ENCODE data around the gene MRPL14. TPM values are rescaled to one million over a fixed set of nuclear protein-coding genes. Genes with fewer than 3 reads are reported as not detected.
"Not testable (repeated sequence)": the region's sequence is repeated elsewhere in the genome, so short reads cannot be mapped to it uniquely, and the experiment has no call there.

Gene MRPL14
- total RNA-seq, 4 donors from 2014 or later, result 100 to 180 (median 152) TPM

- intact Hi-C loops (cut with DNase I; ENCODE audit: low total_unique reads) (loop anchor here (5.0 kb wide), 2 partner anchors 38 to 243 kb away; no protein-coding TSS in a partner anchor), in situ Hi-C loops (cut with MboI; ENCODE audit: low sequenced_read_pairs in 4 of 4) (loop anchor here (25.0 kb wide), 1 partner anchor 432 kb away; no protein-coding TSS in a partner anchor)
- Histone ChIP-seq H3K9me3 (no peaks in the 10 kb centered on the region), H3K36me3 (peaks cover 0 to 6% of the 10 kb centered on the region in 2 donors), H3K27ac (no peak overlapping the region), H3K27me3 (no peaks in the 10 kb centered on the region), H3K4me3 (no peak overlapping the region), H3K4me1 (peaks cover 2 to 7% of the 10 kb centered on the region in 2 donors)
- no peak for TF ChIP-seq CTCF (IDR thresholded peaks at IDR 0.05 in 4 of 5, conservative IDR thresholded peaks at IDR 0.05 in 1 of 5)
- TF ChIP-seq POLR2A (IDR thresholded peaks at IDR 0.05), result no peak
- no peak for DNase-seq
- no peak for ATAC-seq
Observed at GRCh38 chr6:44094403-44095242, 32.6 kb downstream of the MRPL14 start.

GRCh38 chr6:44093750-44094402, 33.4 kb downstream of the MRPL14 start:
- ATAC-seq (no peak), DNase-seq (no peak)
- TF ChIP-seq CTCF (IDR thresholded peaks at IDR 0.05 in 4 of 5, conservative IDR thresholded peaks at IDR 0.05 in 1 of 5) (no peak), POLR2A (IDR thresholded peaks at IDR 0.05) (no peak)
- Histone ChIP-seq H3K4me3 (no peak overlapping the region), H3K27ac (no peak overlapping the region), H3K9me3 (no peaks in the 10 kb centered on the region), H3K27me3 (no peaks in the 10 kb centered on the region), H3K4me1 (peaks cover 2 to 7% of the 10 kb centered on the region in 2 donors), H3K36me3 (no peaks in the 10 kb centered on the region)
- in situ Hi-C loops (cut with MboI; ENCODE audit: low sequenced_read_pairs in 4 of 4) (loop anchor here (25.0 kb wide), 1 partner anchor 432 kb away; no protein-coding TSS in a partner anchor), intact Hi-C loops (cut with DNase I; ENCODE audit: low total_unique reads) (no loop called here)

GRCh38 chr6:44093066-44093465, 34.2 kb downstream of the MRPL14 start:
- no peak for TF ChIP-seq POLR2A (IDR thresholded peaks at IDR 0.05)
- TF ChIP-seq CTCF (IDR thresholded peaks at IDR 0.05 in 4 of 5, conservative IDR thresholded peaks at IDR 0.05 in 1 of 5), result no peak
- Histone ChIP-seq H3K27me3 (no peaks in the 10 kb centered on the region), H3K27ac (no peak overlapping the region), H3K36me3 (no peaks in the 10 kb centered on the region), H3K4me1 (peaks cover 2 to 7% of the 10 kb centered on the region in 2 donors), H3K9me3 (no peaks in the 10 kb centered on the region), H3K4me3 (no peak overlapping the region)
- DNase-seq (no peak), ATAC-seq (no peak)
- in situ Hi-C loops (cut with MboI; ENCODE audit: low sequenced_read_pairs in 4 of 4) (loop anchor here (25.0 kb wide), 1 partner anchor 431 kb away; no protein-coding TSS in a partner anchor), intact Hi-C loops (cut with DNase I; ENCODE audit: low total_unique reads) (no loop called here)

- Histone ChIP-seq H3K4me1 (peaks cover 5 to 6% of the 10 kb centered on the region in 2 donors), H3K4me3 (no peak overlapping the region), H3K27ac (no peak overlapping the region), H3K27me3 (no peaks in the 10 kb centered on the region), H3K36me3 (no peaks in the 10 kb centered on the region), H3K9me3 (no peaks in the 10 kb centered on the region)
- no peak for ATAC-seq
- intact Hi-C loops (cut with DNase I; ENCODE audit: low total_unique reads), result no loop called here
- TF ChIP-seq POLR2A (IDR thresholded peaks at IDR 0.05) (no peak), CTCF (IDR thresholded peaks at IDR 0.05 in 4 of 5, conservative IDR thresholded peaks at IDR 0.05 in 1 of 5) (no peak)
- in situ Hi-C loops (cut with MboI; ENCODE audit: low sequenced_read_pairs in 4 of 4), result loop anchor here (25.0 kb wide), 1 partner anchor 430 kb away; no protein-coding TSS in a partner anchor
- DNase-seq, result no peak
Observed at GRCh38 chr6:44091981-44092884, 35.0 kb downstream of the MRPL14 start.

- H3K36me3 ChIP-seq; H3K27ac ChIP-seq; ATAC-seq; intact Hi-C loops (cut with DNase I; ENCODE audit: low total_unique reads); DNase-seq; H3K9me3 ChIP-seq; H3K27me3 ChIP-seq; H3K4me3 ChIP-seq: not testable (repeated sequence)
- in situ Hi-C loops (cut with MboI; ENCODE audit: low sequenced_read_pairs in 4 of 4), result loop anchor here (25.0 kb wide), 1 partner anchor 429 kb away; no protein-coding TSS in a partner anchor
- H3K4me1 ChIP-seq, result peaks cover 12% of the 10 kb centered on the region in 2 donors
Observed at GRCh38 chr6:44091356-44091755, 35.9 kb downstream of the MRPL14 start.

Measured in gastrocnemius medialis (tissue), 4 donors.